Measurements from ENCODE around the gene MCOLN2.
"Not testable (repeated sequence)": the region's sequence is repeated elsewhere in the genome, so short reads cannot be mapped to it uniquely, and the experiment has no call there.

MCOLN2 gene

GRCh38 chr1:84940481-84940880 is 56.4 kb downstream of the MCOLN2 start:
- DNase-seq: no peak

DNA sequence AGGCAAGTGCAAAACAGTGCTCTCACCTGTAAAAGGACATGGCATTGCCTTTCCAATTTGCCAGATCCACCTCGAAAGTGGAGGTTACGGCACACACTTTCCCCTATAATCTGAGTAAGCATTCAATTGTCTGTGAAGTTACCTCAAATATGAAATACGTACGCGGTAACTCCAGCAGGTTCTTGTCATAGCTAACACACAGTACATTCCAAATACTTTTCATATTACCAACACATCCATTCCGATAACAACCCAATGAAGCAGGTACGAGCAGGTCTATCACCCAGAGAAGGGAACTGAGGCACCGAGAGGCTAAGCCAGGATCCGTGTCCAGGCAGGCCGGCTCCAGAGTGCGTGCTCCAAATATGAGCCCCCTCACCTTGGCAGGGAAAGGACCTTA is 57.2 kb downstream of the MCOLN2 start:
- DNase-seq: no peak

DNA sequence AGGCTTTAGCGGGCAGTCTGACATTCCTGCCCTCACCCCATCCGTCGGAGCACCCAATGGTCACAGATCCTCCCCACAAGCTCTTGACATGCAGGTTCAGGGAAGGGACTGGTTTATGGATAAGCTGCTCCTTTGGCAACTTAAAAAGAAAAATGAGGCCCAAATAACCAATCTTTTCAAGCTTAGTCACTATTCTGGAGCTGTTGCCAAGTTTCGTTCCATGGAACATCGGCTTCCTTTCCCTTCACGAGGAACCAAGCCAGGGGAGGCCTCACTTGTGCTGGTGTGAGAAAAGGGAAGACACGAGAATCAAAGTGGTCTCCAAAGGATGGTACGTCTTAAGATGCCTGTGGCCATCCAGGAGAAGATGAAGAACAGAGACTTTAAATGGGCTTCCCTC is 57.8 kb downstream of the MCOLN2 start:
- DNase-seq: no peak

DNA sequence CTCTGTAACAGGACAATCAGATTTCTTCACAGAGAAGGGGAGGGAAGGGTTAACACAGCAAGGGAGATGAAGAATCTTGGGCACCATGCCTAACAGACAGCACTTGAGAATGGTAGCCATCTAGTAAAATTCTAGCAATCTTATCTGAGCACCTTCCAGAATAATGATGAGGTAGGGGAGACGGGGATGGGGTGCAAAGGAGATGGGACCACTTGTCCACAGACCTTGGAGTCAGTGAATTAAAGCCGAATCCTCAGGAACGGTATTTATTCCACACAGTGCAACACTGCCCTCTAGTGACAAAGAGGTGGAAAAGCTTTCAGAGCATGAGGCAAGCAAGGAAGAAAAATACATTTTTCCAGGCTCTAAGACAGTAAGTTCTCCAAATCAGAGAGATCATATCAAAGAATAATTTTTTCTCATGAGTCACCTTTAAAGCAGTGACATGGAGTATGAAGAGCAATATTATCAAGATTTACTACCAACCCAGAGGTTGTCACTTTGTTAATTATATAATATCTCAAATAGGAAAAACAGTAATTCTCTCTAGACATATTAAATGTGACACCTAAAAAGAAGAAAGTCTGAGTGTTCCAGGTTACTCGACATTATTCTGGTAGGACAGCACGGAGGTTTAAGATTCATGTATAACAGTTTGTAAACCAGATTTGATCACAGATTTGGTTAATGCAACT is 60.6 kb downstream of the MCOLN2 start:
- peak in 1 of 2 experiments; percentile 26 for DNase-seq

DNA sequence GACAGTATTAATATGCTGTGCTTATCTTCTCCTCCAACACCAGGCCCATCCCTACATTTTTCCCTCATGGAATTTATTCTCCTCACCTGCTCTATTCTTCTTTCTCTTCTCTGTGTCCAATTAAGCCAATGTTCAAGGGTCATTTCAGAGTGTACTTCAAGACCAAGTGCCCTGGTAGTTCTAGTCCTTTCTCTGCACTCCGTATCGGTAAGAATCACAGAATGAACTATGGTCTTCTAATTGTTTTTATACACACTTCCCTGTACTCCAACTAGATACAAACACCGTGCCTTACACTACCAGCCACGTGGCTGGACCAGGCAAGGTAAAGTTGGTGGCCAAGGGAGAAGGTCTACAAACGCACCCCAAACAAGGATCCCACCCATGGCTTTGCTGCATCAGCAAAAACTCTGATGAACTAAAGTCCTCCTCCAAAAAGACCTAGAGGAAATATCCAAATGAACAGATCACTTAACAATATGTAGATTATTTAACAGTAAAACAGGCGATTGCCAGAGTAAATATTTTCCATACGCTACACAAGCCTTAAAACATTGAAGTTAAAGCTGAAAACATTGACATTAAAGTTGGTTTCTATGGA is 63.8 kb downstream of the MCOLN2 start:
- DNase-seq: no peak

DNA sequence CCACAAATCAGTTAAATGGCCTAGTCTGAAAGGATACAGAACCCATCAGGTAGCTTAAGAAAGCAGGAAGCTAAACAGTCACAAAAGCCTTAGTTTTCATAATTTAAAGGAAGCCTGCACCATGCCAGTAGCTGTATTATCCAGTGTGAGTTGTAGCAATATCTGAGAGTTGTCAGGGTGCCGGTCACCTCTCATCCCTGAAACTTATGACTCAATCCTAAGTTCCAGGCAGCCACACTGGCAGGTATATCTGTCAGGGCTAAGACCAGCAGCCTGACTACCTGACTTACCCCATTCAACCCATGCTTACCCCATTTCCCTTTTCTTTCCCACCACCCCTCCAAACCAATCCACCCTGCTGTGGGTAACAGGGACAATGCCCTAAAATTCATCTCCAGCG is 66.1 kb downstream of the MCOLN2 start:
- no peak for DNase-seq

GRCh38 chr1:84930329-84930728 is 66.6 kb downstream of the MCOLN2 start:
- DNase-seq: no peak

- DNase-seq: no peak
These were observed 67.3 kb downstream of the MCOLN2 start for GRCh38 chr1:84929581-84929980.

- DNase-seq: no peak
These were observed 67.9 kb downstream of the MCOLN2 start for GRCh38 chr1:84928979-84929378.

DNA sequence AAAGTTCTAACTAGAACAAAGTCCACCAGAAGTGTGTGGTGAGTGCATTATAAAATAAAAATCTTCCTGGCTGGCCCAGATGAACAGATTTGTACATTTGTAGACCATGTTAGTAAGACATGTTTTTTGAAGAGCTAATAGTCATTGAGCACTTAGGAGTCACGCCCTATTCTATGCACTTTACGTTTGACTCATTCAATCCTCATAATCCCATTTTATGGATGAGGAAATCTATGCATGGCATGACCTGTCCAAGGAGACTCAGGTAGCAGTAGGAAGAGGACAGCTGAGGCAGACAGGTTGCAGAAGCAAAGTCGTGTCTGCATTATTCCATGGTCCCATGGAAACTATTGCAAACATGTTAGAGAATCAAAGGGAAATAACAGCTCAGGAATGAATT is 73.6 kb downstream of the MCOLN2 start:
- no peak for DNase-seq

GRCh38 chr1:84920159-84920558 is 76.8 kb downstream of the MCOLN2 start:
- DNase-seq: no peak

DNA sequence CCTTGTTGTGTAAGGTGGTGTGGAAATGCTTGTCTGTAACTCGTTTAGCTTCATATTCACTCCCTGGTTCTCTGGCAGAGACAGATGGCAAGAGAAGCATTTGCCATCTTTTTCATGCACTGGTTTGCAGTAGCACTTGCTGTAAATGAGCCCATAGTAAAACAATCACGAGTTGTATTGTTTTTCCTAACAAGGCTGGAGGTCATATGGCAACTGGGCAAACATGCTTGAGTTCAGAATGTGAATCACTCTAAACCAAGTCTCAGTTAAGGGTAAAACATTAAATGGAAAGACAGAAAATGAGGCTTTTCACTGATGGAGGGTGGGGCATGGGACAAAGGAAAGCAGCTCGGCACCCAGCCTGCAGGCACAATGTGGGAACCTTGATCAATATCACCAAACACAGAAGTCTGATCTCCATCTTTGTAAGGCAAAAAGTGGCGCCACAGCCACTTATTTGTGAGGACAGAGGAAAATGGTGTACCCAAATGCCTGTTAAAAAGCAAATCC is 77.4 kb downstream of the MCOLN2 start:
- no peak for DNase-seq

GRCh38 chr1:84918726-84919336 is 78.1 kb downstream of the MCOLN2 start:
- no peak for DNase-seq

GRCh38 chr1:84916897-84917296 is 80.0 kb downstream of the MCOLN2 start:
- no peak for DNase-seq

- DNase-seq: no peak
These were observed 83.4 kb downstream of the MCOLN2 start for GRCh38 chr1:84913555-84913892.

GRCh38 chr1:84912726-84913554 is 84.0 kb downstream of the MCOLN2 start:
- DNase-seq: no peak

DNA sequence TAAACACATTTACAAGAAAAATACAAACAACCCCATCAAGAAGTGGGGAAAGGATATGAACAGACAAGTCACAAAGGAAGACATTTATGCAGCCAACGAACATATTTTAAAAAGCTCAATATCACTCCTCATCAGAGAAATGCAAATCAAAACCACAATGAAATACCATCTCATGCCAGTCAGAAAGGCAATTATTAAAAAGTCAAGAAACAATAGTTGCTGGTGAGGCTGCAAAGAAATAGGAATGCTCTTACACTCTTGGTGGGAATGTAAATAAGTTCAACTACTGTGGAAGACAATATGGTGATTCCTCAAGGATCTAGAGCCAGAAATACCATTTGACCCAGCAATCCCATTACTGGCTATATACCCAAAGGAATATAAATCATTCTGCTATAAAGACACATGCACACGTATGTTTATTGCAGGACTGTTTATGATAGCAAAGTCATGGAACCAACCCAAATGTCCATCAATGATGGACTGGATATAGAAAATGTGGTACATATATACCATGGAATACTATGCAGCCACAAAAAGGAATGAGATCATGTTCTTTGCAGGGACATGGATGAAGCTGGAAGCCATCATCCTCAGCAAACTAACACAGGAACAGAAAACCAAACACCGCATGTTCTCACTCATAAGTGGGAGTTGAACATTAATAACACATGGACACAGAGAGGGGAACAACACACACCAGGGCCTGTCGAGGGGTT is 88.0 kb downstream of the MCOLN2 start:
- not testable (repeated sequence) for DNase-seq

- DNase-seq: no peak
These were observed 89.7 kb downstream of the MCOLN2 start for GRCh38 chr1:84907095-84907827.

GRCh38 chr1:84902727-84903126 is 94.2 kb downstream of the MCOLN2 start:
- not testable (repeated sequence) for DNase-seq

GRCh38 chr1:84899969-84900368 is 96.9 kb downstream of the MCOLN2 start:
- no peak for DNase-seq

GRCh38 chr1:84896279-84896678 is 100.6 kb downstream of the MCOLN2 start:
- DNase-seq: no peak

All from activated T-cell treated with anti-CD3 and anti-CD28 coated beads, Interleukin-2, amount 50 U/mL, for 48 hours (primary cell).